Measurements from ENCODE around the gene KRT72.
"Not testable (repeated sequence)": the region's sequence is repeated elsewhere in the genome, so short reads cannot be mapped to it uniquely, and the experiment has no call there.

KRT72 gene

GRCh38 chr12:52606581-52607218, 5.4 kb upstream of the KRT72 start:
- DNase-seq (ENCODE audit: low spot score), result no peak

- DNase-seq (ENCODE audit: low spot score), result no peak
Measured at GRCh38 chr12:52606096-52606495, 4.8 kb upstream of the KRT72 start.

GRCh38 chr12:52605542-52605941, 4.3 kb upstream of the KRT72 start:
- no peak for DNase-seq (ENCODE audit: low spot score)

- no peak for DNase-seq (ENCODE audit: low spot score)
Measured at GRCh38 chr12:52604859-52605258, 3.6 kb upstream of the KRT72 start.

GRCh38 chr12:52603314-52603713, 2.1 kb upstream of the KRT72 start:
- DNase-seq (ENCODE audit: low spot score), result peak; percentile 27

GRCh38 chr12:52602552-52602951, 1.3 kb upstream of the KRT72 start:
- no peak for DNase-seq (ENCODE audit: low spot score)

GRCh38 chr12:52601671-52602070, 408 bp upstream of the KRT72 start:
- DNase-seq (ENCODE audit: low spot score), result no peak

GRCh38 chr12:52600475-52600874, 788 bp downstream of the KRT72 start:
- DNase-seq (ENCODE audit: low spot score), result no peak

- no peak for DNase-seq (ENCODE audit: low spot score)
Measured at GRCh38 chr12:52600071-52600470, 1.2 kb downstream of the KRT72 start.

- no peak for DNase-seq (ENCODE audit: low spot score)
Measured at GRCh38 chr12:52598966-52599365, 2.3 kb downstream of the KRT72 start.

- not testable (repeated sequence) for DNase-seq (ENCODE audit: low spot score)
Measured at GRCh38 chr12:52594237-52594636, 7.0 kb downstream of the KRT72 start.

GRCh38 chr12:52591521-52591920, 9.7 kb downstream of the KRT72 start:
- no peak for DNase-seq (ENCODE audit: low spot score)

GRCh38 chr12:52590021-52590420, 11.2 kb downstream of the KRT72 start:
- DNase-seq (ENCODE audit: low spot score), result no peak

GRCh38 chr12:52587563-52587962, 13.7 kb downstream of the KRT72 start:
- DNase-seq (ENCODE audit: low spot score), result no peak

- no peak for DNase-seq (ENCODE audit: low spot score)
Measured at GRCh38 chr12:52585946-52586345, 15.3 kb downstream of the KRT72 start.

GRCh38 chr12:52585066-52585465, 16.2 kb downstream of the KRT72 start:
- DNase-seq (ENCODE audit: low spot score), result no peak

- DNase-seq (ENCODE audit: low spot score), result no peak
Measured at GRCh38 chr12:52584156-52584682, 17.0 kb downstream of the KRT72 start.

GRCh38 chr12:52582971-52583456, 18.2 kb downstream of the KRT72 start:
- peak; percentile 82 for DNase-seq (ENCODE audit: low spot score)

- no peak for DNase-seq (ENCODE audit: low spot score)
Measured at GRCh38 chr12:52582486-52582885, 18.8 kb downstream of the KRT72 start.

GRCh38 chr12:52581481-52581880, 19.8 kb downstream of the KRT72 start:
- no peak for DNase-seq (ENCODE audit: low spot score)

GRCh38 chr12:52581066-52581465, 20.2 kb downstream of the KRT72 start:
- DNase-seq (ENCODE audit: low spot score), result no peak

- no peak for DNase-seq (ENCODE audit: low spot score)
Measured at GRCh38 chr12:52580496-52580895, 20.8 kb downstream of the KRT72 start.

- DNase-seq (ENCODE audit: low spot score), result no peak
Measured at GRCh38 chr12:52579468-52580465, 21.5 kb downstream of the KRT72 start.

Measured in LoVo (cell line).